Endothelial cell of umbilical vein (primary cell): ENCODE measurements around the gene PANX1. TPM values are rescaled to one million over a fixed set of nuclear protein-coding genes. Genes with fewer than 3 reads are reported as not detected.

ENCODE experiments used
- BruUV-seq: library from RNA; stranded (reverse); fragments of 400-500 nt; replicated peaks from 2 replicates; lab custom pipeline; 2021; lab: Mats Ljungman, UMichigan
- CTCF ChIA-PET: fragments of 300-600, 350-600 bp; sonication (Branson Sonifier 250); formaldehyde crosslinking; loops from one replicate; lab custom pipeline; 2021; ENCODE audit warnings: antibody characterized with exemption, inconsistent platforms; lab: Charles Lee
- POLR2A ChIA-PET: fragments of 300-600, 350-600 bp; sonication (Branson Sonifier 250); formaldehyde crosslinking; loops from one replicate; lab custom pipeline; 2021; ENCODE audit warnings: antibody characterized with exemption, inconsistent platforms; lab: Charles Lee
- DNase-seq: peaks from one replicate; pipeline ENCODE4 v3.0.0-alpha.2; 2011; ENCODE audit warnings: low read depth, low spot score
- FAIRE-seq: peaks from 2 replicates; lab custom pipeline; 2011; peaks lifted over from hg19 to GRCh38; lab: Jason Lieb, UNC
- H2AFZ ChIP-seq: 2 replicates; pipeline ENCODE4 v1.6.0; 2012; ENCODE audit warnings: low read depth, low read length, control low read depth, inconsistent platforms
- H3K27ac ChIP-seq: 2 replicates; pipeline ENCODE4 v1.5.1; 2011; ENCODE audit warnings: low read depth, mild to moderate bottlenecking, control low read depth, low read length, moderate library complexity; ENCODE audit not compliant: insufficient read depth
- H3K27me3 ChIP-seq, 2 experiments: 2 replicates each; pipeline versions ENCODE4 v1.6.0 to v1.6.1; 2011; ENCODE audit warnings: low read length in 2 of 2, mixed read lengths in 1 of 2; ENCODE audit not compliant: control insufficient read depth in 2 of 2, insufficient read depth in 2 of 2
- H3K36me3 ChIP-seq, 2 experiments: 2 replicates in 1 of 2; 3 replicates in 1 of 2; pipeline ENCODE4 v1.5.1; 2011; ENCODE audit warnings: low read length in 2 of 2, mild to moderate bottlenecking in 1 of 2, moderate library complexity in 1 of 2; ENCODE audit not compliant: control insufficient read depth in 2 of 2, insufficient read depth in 2 of 2; ENCODE audit errors: extremely low read depth in 1 of 2
- H3K4me1 ChIP-seq: 3 replicates; pipeline ENCODE4 v1.5.1; 2011; ENCODE audit warnings: mild to moderate bottlenecking, low read length; ENCODE audit not compliant: control insufficient read depth, insufficient read depth; ENCODE audit errors: extremely low read depth
- H3K4me2 ChIP-seq: 2 replicates; pipeline ENCODE4 v1.6.1; 2011; ENCODE audit warnings: low read length, control low read depth, mixed read lengths; ENCODE audit not compliant: insufficient read depth
- H3K4me3 ChIP-seq, 3 experiments: fragments of 200-600 bp in 1 of 3; sonication (generic), shearing (Covaris generic) in 1 of 3; replicated peaks in 1 of 3; 2 replicates each; pipeline ENCODE4 v1.5.1; 2011 to 2016; ENCODE audit warnings: control low read depth in 3 of 3, low read length in 3 of 3, mild to moderate bottlenecking in 2 of 3, inconsistent platforms in 1 of 3, low read depth in 1 of 3, moderate library complexity in 1 of 3; ENCODE audit not compliant: insufficient read depth in 1 of 3
- H3K79me2 ChIP-seq: 2 replicates; pipeline ENCODE4 v1.6.0; 2012; ENCODE audit warnings: low read length, inconsistent platforms; ENCODE audit not compliant: control insufficient read depth, insufficient read depth
- H3K9ac ChIP-seq: replicated peaks from 2 replicates; pipeline ENCODE3; 2011; ENCODE audit warnings: low read length, control low read depth; ENCODE audit not compliant: insufficient read depth; ENCODE audit errors: extremely low read depth
- H3K9me1 ChIP-seq: replicated peaks from 3 replicates; pipeline ENCODE4 v1.6.0; 2011; ENCODE audit warnings: mild to moderate bottlenecking, low read length; ENCODE audit not compliant: control insufficient read depth, insufficient read depth; ENCODE audit errors: extremely low read depth
- H3K9me3 ChIP-seq: replicated peaks from 2 replicates; pipeline ENCODE4 v1.5.1; 2012; ENCODE audit warnings: low read length, inconsistent platforms; ENCODE audit not compliant: control insufficient read depth, insufficient read depth
- H4K20me1 ChIP-seq: replicated peaks from 2 replicates; pipeline ENCODE3; 2011; ENCODE audit warnings: mild to moderate bottlenecking, low read length; ENCODE audit not compliant: control insufficient read depth, insufficient read depth; ENCODE audit errors: extremely low read depth
- EZH2 ChIP-seq: IDR thresholded peaks from 2 replicates; pipeline ENCODE4 v1.6.1; 2012; ENCODE audit warnings: borderline replicate concordance, low read depth, mild to moderate bottlenecking, moderate library complexity, low read length, inconsistent platforms; ENCODE audit not compliant: severe bottlenecking
- FOS ChIP-seq: IDR thresholded peaks from 2 replicates; pipeline ENCODE4 v1.6.1; 2011; ENCODE audit warnings: mild to moderate bottlenecking, low read length, moderate library complexity, borderline replicate concordance; ENCODE audit not compliant: insufficient read depth
- GATA2 ChIP-seq: IDR thresholded peaks from 2 replicates; pipeline ENCODE4 v1.7.0; 2011; ENCODE audit warnings: low read depth, mild to moderate bottlenecking, moderate library complexity, mixed read lengths, low read length; ENCODE audit not compliant: insufficient read length, insufficient read depth
- JUN ChIP-seq: IDR thresholded peaks from 2 replicates; pipeline ENCODE4 v1.6.1; 2011; ENCODE audit warnings: borderline replicate concordance, low read depth; ENCODE audit not compliant: insufficient read length, insufficient read depth
- MYC ChIP-seq: IDR thresholded peaks from one replicate; pipeline ENCODE4 v1.6.1; 2011; ENCODE audit warnings: mild to moderate bottlenecking, low read depth, low read length
- POLR2A ChIP-seq: IDR thresholded peaks from 2 replicates; pipeline ENCODE4 v1.6.1; 2012; ENCODE audit warnings: low read depth, mild to moderate bottlenecking, control low read depth, low read length
- POLR2AphosphoS5 ChIP-seq: IDR thresholded peaks from 2 replicates; pipeline ENCODE4 v1.6.1; 2012; ENCODE audit warnings: low read depth, mild to moderate bottlenecking, control low read depth, low read length, moderate library complexity; ENCODE audit not compliant: insufficient read depth
- dilution Hi-C: fragments of 300-500 bp; cut with MboI; formaldehyde crosslinking; loops from one replicate; pipeline ENCODE4 v1.15.0; 2019; ENCODE audit warnings: low sequenced_read_pairs; ENCODE audit not compliant: extremely low pct_ligation_motif_present
- intact Hi-C: fragments of 100-400 bp; cut with micrococcal nuclease; formaldehyde crosslinking; loops from one replicate; pipeline ENCODE4 v1.10.0; 2022
- polyA plus RNA-seq, 4 experiments: library from polyadenylated mRNA; depleted of rRNA in 3 of 4; stranded (reverse) in 3 of 4; unstranded in 1 of 4; fragments of >200 nt; gene quantifications; 2 replicates each; pipeline versions ENCODE4 v1.2.1 to v1.2.3, GENCODE V29; 2011 to 2012; ENCODE audit warnings: missing spikeins in 1 of 4
- total RNA-seq: library from RNA; stranded (reverse); gene quantifications from 2 replicates; pipeline ENCODE4 v1.2.3, GENCODE V29; 2021
- TF ChIP-seq, protein P1 (sequence below): IDR thresholded peaks from 2 replicates; pipeline ENCODE4 v1.6.1; 2011; ENCODE audit not compliant: insufficient read depth, insufficient read length
- TF ChIP-seq, protein P2 (sequence below), 2 donors: IDR thresholded peaks; 1 replicate in 1 of 2; 2 replicates in 1 of 2; pipeline ENCODE4 v1.5.1; 2011; ENCODE audit warnings: low read length in 2 of 2, mild to moderate bottlenecking in 2 of 2, moderate library complexity in 2 of 2, control low read depth in 1 of 2, inconsistent platforms in 1 of 2, low read depth in 1 of 2; ENCODE audit not compliant: insufficient read depth in 1 of 2; ENCODE audit errors: extremely low read depth in 1 of 2

The PANX1 gene
- total and polyA plus RNA-seq, 2 donors (not counting 3 experiments of a cell fraction or from before 2014, with no cell fraction given): 9.5 to 20.9 TPM

DNA sequence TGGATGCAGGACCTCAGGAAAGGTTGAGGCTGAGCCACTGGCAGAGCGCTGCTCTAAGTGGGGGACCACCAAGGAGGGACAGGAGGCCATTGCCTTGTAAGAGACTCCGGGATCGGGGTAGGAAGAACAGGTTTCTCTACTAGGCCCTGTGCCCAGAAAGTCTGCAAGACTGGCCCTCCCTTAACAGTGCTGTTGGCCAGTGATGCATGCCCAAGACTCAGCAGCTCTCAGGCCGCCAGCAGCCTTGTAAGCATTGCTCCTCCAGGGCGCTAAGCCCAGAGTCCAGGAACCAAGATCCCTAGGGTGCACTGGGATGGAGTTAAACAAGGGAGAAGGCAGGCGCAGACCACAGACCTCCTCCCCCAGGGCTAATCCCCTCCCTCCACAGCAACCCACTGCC is 39.3 kb upstream of the PANX1 start:
- FAIRE-seq: no peak
- DNase-seq: no peak
- ChIA-PET POLR2A (no interaction called here), CTCF (no interaction called here)
- no peaks in the 10 kb centered on the region for H3K79me2 ChIP-seq
- no peaks in the 10 kb centered on the region for H3K9me1 ChIP-seq
- H3K4me1 ChIP-seq: no peaks in the 10 kb centered on the region
- no peak overlapping the region for H3K9ac ChIP-seq
- no TSS peak for BruUV-seq
- no peaks in the 10 kb centered on the region for H4K20me1 ChIP-seq
- intact Hi-C loops (no loop called here), dilution Hi-C loops (no loop called here)
- no peak overlapping the region for H2AFZ ChIP-seq
- H3K27me3 ChIP-seq: no peaks in the 10 kb centered on the region
- H3K9me3 ChIP-seq: no peaks in the 10 kb centered on the region
- H3K36me3 ChIP-seq: no peaks in the 10 kb centered on the region
- TF ChIP-seq POLR2A (no peak), POLR2AphosphoS5 (no peak), EZH2 (no peak), MYC (no peak), JUN (no peak), GATA2 (no peak), FOS (no peak)
- TF ChIP-seq, protein P1, sequence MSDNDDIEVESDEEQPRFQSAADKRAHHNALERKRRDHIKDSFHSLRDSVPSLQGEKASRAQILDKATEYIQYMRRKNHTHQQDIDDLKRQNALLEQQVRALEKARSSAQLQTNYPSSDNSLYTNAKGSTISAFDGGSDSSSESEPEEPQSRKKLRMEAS: no peak
- TF ChIP-seq, protein P2, sequence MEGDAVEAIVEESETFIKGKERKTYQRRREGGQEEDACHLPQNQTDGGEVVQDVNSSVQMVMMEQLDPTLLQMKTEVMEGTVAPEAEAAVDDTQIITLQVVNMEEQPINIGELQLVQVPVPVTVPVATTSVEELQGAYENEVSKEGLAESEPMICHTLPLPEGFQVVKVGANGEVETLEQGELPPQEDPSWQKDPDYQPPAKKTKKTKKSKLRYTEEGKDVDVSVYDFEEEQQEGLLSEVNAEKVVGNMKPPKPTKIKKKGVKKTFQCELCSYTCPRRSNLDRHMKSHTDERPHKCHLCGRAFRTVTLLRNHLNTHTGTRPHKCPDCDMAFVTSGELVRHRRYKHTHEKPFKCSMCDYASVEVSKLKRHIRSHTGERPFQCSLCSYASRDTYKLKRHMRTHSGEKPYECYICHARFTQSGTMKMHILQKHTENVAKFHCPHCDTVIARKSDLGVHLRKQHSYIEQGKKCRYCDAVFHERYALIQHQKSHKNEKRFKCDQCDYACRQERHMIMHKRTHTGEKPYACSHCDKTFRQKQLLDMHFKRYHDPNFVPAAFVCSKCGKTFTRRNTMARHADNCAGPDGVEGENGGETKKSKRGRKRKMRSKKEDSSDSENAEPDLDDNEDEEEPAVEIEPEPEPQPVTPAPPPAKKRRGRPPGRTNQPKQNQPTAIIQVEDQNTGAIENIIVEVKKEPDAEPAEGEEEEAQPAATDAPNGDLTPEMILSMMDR (IDR thresholded peaks at IDR 0.05; ENCODE audit: extremely low read depth in 1 of 2, insufficient read depth in 1 of 2, low read depth in 1 of 2, low read length in 2 of 2): no peak
- no peak overlapping the region for H3K27ac ChIP-seq
- H3K4me3 ChIP-seq: no peak overlapping the region
- H3K4me2 ChIP-seq: no peak overlapping the region
